ENCODE data around the gene SH3TC1.

SH3TC1 gene

GRCh38 chr4:8268901-8269534, 69.9 kb downstream of the SH3TC1 start:
- DNase-seq = no peak

- DNase-seq = no peak
These were observed 70.7 kb downstream of the SH3TC1 start, which contains the start of gene HTRA3 for GRCh38 chr4:8269535-8270417. Gene HTRA3, plus strand, starts transcription at chr4:8269754. Its CDS starts 215 bp downstream, at chr4:8269969.

GRCh38 chr4:8270418-8270771, 71.3 kb downstream of the SH3TC1 start:
- DNase-seq = no peak

- no peak for DNase-seq
These were observed 72.1 kb downstream of the SH3TC1 start for GRCh38 chr4:8270912-8271815.

DNA sequence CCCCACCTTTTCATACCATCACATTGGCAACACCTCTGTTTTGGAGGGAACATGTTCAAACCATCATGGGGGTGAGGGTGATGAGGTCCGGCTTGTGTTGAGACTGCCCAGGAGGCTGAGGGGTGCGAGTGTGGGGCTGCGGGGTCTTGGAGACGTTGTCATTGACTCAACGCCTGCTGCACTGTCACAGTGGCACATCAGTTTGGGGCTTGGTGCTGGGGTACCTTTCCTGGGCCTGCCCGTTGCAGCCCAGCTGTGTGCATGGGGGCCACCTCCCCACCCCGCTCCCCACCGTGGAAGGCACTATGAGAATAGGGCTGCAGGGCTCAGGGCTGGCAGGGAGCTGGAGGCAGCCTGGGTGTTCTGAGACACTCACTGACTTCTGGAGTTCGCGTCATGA, 72.7 kb downstream of the SH3TC1 start:
- DNase-seq = no peak

DNA sequence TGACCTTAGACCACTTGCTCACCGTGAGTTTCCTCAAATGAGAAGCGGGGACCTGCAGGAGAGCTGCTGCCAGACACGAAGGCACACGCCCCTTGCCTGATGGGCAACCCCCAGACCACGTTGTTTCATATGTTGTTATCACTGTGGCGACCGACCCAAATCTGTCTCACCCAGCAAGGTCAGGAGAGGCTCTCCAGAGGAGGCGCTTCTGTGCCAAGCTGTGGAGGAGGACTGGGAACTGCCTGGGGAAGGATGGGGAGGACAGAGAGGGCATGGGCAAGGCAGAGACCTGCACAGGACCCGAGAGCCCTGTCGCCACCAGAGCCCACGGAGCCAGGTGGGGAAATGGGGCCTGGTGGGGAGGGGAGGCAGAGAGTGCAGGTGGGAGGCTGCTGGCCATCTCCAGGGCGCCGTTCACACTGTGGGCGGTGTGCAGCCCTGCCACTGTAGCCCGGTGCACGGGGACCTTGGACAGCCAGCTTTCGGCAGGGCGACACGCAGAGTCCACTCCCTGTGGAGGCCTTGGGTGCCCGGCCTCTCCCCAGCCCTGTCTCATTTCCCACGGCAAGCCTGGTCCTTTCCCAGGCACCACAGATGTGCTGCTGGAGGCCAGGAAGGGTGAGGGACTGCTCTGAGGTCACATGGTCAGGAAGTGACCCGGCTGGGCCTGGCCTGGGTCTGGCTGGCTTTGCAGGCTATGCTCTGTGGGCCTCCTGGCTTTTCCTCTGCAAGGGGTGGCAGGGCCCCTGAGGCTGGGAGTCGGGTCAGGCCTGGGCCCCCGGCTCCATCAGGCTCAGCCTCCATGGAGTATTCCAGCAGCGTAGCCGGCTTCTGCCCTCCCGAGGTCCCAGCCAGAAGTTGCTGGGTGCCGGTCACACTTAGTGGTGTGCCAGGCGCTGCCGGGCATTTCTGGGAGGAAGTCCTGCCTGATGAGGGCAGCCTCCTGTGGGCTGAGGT, 73.7 kb downstream of the SH3TC1 start:
- DNase-seq = no peak

- DNase-seq = no peak
These were observed 74.4 kb downstream of the SH3TC1 start for GRCh38 chr4:8273450-8273849.

- no peak for DNase-seq
These were observed 75.1 kb downstream of the SH3TC1 start for GRCh38 chr4:8274066-8274652.

DNA sequence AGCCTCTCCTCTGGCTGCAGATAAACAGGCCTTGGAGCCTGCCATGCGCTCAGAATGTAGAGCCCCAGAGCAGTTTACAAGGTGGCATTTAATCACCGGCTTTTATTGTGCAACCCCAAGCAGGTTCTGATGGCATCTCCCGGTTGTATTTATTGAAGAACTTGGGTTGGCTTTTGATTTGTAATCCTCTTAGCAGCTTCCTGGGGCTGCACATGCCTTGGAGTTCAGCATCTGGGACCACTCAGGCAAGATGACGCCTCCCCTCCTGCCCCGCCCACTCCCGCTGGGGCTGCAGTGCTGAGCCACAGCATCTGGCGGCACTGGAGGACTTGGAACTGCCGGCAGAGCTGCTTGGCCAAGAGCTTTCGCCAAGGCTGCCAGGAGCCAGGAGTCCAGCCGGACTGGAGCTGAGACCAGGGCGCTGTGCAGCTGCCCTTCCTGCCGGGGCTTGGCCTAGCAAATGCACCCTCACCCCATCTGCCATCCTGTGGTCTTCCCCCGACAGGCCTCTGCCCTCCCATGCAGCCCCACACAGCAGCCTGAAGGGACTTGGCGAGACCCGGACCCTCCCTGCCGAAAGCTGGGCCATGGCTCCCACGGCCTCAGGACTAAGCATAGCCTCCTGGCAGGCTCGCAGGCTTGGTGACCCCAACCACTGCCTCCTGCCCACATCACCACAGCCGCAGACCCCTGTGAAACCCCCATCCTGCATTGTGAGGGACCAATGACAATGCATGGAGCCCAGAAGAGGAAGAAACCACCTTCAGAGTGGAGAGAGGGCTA, 75.9 kb downstream of the SH3TC1 start:
- peak; percentile 72 for DNase-seq

DNA sequence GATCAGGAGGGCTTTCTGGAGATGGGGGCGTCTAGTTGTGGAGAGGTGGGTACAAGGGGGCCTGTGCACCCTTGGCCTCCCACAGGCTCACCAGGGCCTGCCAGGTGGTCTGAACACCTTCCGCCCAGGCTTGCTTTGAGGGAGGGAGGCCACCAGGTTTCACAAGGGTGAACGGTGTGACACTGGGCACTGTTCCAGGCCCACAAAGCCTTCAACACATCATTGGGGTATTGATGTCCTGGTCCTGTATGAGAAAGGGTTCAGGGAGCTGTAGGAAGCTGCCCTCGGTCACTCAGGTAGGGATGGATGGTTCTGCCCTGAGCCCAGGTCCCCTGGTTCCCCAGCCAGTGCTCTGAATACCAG, 76.4 kb downstream of the SH3TC1 start:
- no peak for DNase-seq

GRCh38 chr4:8276358-8277240, 77.5 kb downstream of the SH3TC1 start:
- DNase-seq = peak; percentile 41

- no peak for DNase-seq
These were observed 78.4 kb downstream of the SH3TC1 start for GRCh38 chr4:8277356-8278008.

- DNase-seq = no peak
These were observed 78.9 kb downstream of the SH3TC1 start for GRCh38 chr4:8278009-8278395.

GRCh38 chr4:8278421-8279287, 79.6 kb downstream of the SH3TC1 start:
- DNase-seq = peak; percentile 65

DNA sequence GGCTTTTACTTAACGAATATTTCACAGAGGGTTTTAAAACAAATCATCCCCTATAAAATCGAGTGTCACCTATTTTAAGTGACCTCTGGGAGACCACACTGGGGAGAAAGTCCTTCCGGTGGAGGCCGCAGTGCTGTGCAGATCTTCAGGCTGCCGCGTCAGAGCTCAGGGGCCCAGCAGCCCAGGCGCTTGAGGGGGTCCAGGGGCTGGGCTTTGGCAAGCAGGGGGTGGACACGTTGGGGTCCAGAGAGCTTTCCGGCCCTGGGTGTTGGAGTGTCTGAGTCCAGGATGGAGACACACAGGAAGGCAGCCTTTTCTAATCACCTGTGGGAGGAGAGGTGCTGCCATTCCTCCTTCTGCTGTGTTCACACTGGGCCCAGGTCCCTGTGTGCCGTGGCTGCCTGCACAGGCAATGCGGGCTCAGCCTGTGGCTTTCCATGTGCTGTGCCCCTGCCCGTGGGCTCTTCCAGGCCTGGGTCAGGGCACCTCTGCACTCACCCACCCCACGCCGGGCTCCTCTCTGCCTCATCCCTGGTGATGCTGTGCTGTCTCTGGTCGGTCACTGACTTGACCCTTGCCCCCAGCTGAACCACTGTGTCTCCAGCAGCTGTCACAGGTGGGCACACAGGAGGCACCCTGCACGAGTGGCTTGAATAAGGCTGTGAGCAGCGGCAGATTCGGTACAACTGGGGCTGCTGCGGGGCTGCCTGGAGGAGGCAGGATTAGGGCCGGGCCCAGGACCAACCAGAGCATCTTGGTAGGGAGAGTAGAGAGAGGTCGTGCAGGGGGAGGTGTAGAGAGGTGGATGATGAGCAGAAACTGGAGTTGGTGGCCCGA, 80.4 kb downstream of the SH3TC1 start:
- DNase-seq = no peak

- DNase-seq = no peak
These were observed 81.2 kb downstream of the SH3TC1 start for GRCh38 chr4:8280158-8280875.
